CD4-positive, CD25-positive, alpha-beta regulatory T cell (primary cell): Measurements from ENCODE around the gene CAMKMT. TPM values are rescaled to one million over a fixed set of nuclear protein-coding genes. Genes with fewer than 3 reads are reported as not detected.

Experiments
- ATAC-seq, 2 donors: fragments of 150-1000 bp; cut with Tn5 transposase; one replicate each; pipeline ENCODE4 v1.10.0; 2021; ENCODE audit warnings: low read depth in 2 of 2, moderate number of reproducible peaks in 2 of 2, moderate library complexity in 1 of 2
- DNase-seq, 3 donors: peaks; one replicate each; pipeline versions ENCODE4 v3.0.0 to v3.0.0-alpha.2; 2012 to 2022; ENCODE audit warnings: mixed read lengths in 1 of 3
- H3K27ac ChIP-seq: one replicate; pipeline ENCODE4 v1.7.0; 2013; ENCODE audit warnings: mild to moderate bottlenecking, low read length; ENCODE audit not compliant: insufficient read depth, poor library complexity, severe bottlenecking
- H3K27me3 ChIP-seq: one replicate; pipeline ENCODE4 v1.7.0; 2013; ENCODE audit warnings: low read length; ENCODE audit not compliant: control insufficient read depth, insufficient read depth
- H3K36me3 ChIP-seq: one replicate; pipeline ENCODE4 v1.7.0; 2013; ENCODE audit warnings: mild to moderate bottlenecking, low read length, moderate library complexity; ENCODE audit not compliant: control insufficient read depth, insufficient read depth
- H3K4me1 ChIP-seq: 2 replicates; pipeline ENCODE4 v1.7.0; 2013; ENCODE audit warnings: mild to moderate bottlenecking, low read length; ENCODE audit not compliant: insufficient read depth, control insufficient read depth, poor library complexity, severe bottlenecking
- H3K4me3 ChIP-seq: one replicate; pipeline ENCODE4 v1.7.0; 2013; ENCODE audit warnings: low read depth, mild to moderate bottlenecking, low read length, moderate library complexity
- H3K9me3 ChIP-seq, 2 experiments: 1 replicate in 1 of 2; 2 replicates in 1 of 2; pipeline ENCODE4 v1.7.0; 2013; ENCODE audit warnings: low read length in 2 of 2, mild to moderate bottlenecking in 1 of 2, moderate library complexity in 1 of 2; ENCODE audit not compliant: control insufficient read depth in 2 of 2
- H3K27ac Mint-ChIP-seq, 3 donors: one replicate each; pipeline ENCODE4 v1.8.0; 2020 to 2022; ENCODE audit warnings: mild to moderate bottlenecking in 3 of 3, mixed read lengths in 3 of 3, moderate library complexity in 2 of 3
- H3K27me3 Mint-ChIP-seq: one replicate; pipeline ENCODE4 v1.8.0; 2022; ENCODE audit warnings: mild to moderate bottlenecking, mixed read lengths
- H3K36me3 Mint-ChIP-seq: one replicate; pipeline ENCODE4 v1.8.0; 2020; ENCODE audit warnings: mixed read lengths
- H3K4me1 Mint-ChIP-seq, 4 donors: one replicate each; pipeline ENCODE4 v1.8.0; 2020 to 2022; ENCODE audit warnings: mixed read lengths in 4 of 4, mild to moderate bottlenecking in 1 of 4
- H3K4me3 Mint-ChIP-seq, 4 donors: one replicate each; pipeline ENCODE4 v1.8.0; 2020 to 2022; ENCODE audit warnings: mild to moderate bottlenecking in 4 of 4, mixed read lengths in 4 of 4, moderate library complexity in 3 of 4
- H3K9me3 Mint-ChIP-seq, 7 donors: one replicate each; pipeline ENCODE4 v1.8.0; 2020 to 2022; ENCODE audit warnings: mixed read lengths in 7 of 7, mild to moderate bottlenecking in 3 of 7, moderate library complexity in 2 of 7
- polyA plus RNA-seq, 4 donors: library from polyadenylated mRNA; unstranded; fragments of 300-500 nt; fragmentation: Illumina TruSeq; gene quantifications; one replicate each; pipeline ENCODE4 v1.2.3, GENCODE V29; 2021
- total RNA-seq: library from RNA; stranded (reverse); gene quantifications from one replicate; pipeline ENCODE4 v1.2.3, GENCODE V29; 2022

CAMKMT gene
- total and polyA plus RNA-seq, 5 donors from 2014 or later, result 17.6 to 27.6 (median 19.5) TPM

DNA sequence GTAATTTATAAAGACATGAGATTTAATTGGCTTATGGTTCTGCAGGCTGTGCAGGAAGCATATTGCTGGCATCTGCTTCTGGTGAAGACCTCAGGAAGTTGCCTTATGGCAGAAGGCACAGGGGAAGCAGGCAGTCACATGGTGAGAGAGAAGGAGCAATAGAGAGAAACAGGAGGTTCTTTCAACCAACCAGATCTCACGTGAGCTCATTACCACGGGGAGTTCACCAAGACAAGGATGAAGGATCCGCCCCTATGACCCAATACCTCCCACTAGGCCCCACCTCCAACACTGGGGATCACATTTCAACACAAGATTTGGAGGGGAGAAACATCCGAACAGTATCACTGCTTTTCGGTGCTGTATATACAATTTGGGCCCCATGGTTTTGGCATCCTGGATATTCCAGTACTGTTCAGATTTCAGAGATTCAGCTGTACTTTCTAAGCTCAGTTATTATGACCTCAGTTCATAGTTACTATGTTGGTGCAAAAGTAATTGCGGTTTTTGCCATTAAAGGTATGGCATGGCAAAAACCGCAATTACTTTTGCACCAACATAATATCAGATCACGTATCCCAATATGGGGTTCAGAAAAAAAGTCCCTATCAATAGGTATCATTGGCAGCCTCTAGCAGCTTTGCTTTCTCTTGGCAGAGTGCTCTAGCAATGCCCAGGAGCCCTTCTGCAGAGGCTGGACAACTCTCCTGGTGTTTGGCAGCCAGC lies 390.2 kb downstream of the CAMKMT start:
- peak overlapping the region in 1 of 4 donors; percentile 40 for H3K4me3 Mint-ChIP-seq
- H3K27me3 Mint-ChIP-seq, result no peaks in the 10 kb centered on the region
- H3K27ac Mint-ChIP-seq, result no peak overlapping the region
- ATAC-seq, result no peak
- H3K4me3 ChIP-seq, result no peak overlapping the region
- no peaks in the 10 kb centered on the region for H3K9me3 Mint-ChIP-seq
- DNase-seq, result peak in 1 of 3 donors; percentile 22
- peaks cover 2% of the 10 kb centered on the region for H3K36me3 ChIP-seq
- peaks cover 0 to 10% (median 4%) of the 10 kb centered on the region in 4 donors for H3K4me1 Mint-ChIP-seq
- no peaks in the 10 kb centered on the region for H3K9me3 ChIP-seq
- no peaks in the 10 kb centered on the region for H3K4me1 ChIP-seq
- H3K36me3 Mint-ChIP-seq, result peaks cover 62% of the 10 kb centered on the region
- H3K27me3 ChIP-seq, result no peaks in the 10 kb centered on the region
- no peak overlapping the region for H3K27ac ChIP-seq

DNA sequence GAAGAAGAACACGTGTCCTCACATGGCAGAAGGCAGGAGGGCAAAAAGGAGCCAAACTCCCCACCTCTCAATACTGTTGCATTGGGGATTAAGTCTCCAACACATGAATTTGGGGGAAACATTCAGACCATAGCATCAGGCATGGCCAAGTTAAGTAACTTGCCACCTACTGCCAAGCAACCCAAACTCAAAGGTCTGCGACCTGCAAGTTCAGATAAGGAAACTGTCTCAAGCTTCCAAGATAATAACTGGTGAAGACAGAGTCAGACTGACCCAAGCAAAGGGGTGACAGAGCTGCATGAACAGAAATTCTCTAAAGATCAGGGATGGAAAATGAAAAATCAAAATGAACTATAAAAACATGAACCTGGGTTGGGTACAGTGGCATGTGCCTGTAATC lies 391.0 kb downstream of the CAMKMT start:
- Histone ChIP-seq H3K27me3 (no peaks in the 10 kb centered on the region), H3K4me3 (no peak overlapping the region), H3K9me3 (no peaks in the 10 kb centered on the region), H3K4me1 (no peaks in the 10 kb centered on the region), H3K27ac (no peak overlapping the region), H3K36me3 (peaks cover 2% of the 10 kb centered on the region)
- Mint-ChIP-seq H3K36me3 (peaks cover 56% of the 10 kb centered on the region), H3K4me1 (peaks cover 0 to 10% (median 4%) of the 10 kb centered on the region in 4 donors), H3K27me3 (no peaks in the 10 kb centered on the region), H3K9me3 (no peaks in the 10 kb centered on the region), H3K27ac (peak overlapping the region in 1 of 3 donors; percentile 78), H3K4me3 (no peak overlapping the region)
- DNase-seq, result no peak
- no peak for ATAC-seq

DNA sequence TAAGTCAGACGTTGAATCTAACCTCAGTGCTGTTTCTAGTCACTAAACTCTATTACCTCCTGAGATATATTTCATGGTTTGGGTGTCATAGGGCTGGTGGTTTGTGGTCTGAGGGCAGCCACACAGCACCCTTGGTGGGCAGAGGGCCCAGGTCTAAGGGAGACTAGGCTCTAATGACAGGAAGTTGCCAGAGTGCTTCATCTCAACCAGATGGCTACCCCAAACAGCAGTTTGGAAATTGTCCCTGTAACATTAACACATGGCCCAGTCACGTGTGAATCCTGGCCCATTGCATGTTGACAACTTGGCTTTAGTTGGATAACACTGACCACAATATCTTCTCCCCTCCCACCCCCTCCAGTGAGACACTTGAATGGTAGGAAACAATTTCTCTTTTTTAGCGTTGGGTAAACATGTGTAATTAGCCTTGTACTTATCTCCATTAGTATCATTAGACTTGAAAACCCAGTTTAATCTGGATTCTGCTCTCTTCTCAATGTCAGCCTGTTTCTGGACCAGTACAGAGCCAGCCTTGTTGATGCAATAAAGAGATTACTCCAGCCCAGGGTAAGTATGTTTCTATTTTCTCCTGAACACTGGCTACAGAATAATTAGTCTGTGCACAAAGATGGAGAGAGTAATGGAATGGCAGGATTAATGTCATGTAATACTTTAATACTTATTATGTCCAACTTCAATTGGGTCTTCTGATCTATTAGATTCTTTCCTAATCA lies 392.0 kb downstream of the CAMKMT start:
- Mint-ChIP-seq H3K27me3 (no peaks in the 10 kb centered on the region), H3K9me3 (no peaks in the 10 kb centered on the region), H3K4me1 (peaks cover 0 to 10% (median 4%) of the 10 kb centered on the region in 4 donors), H3K27ac (peak overlapping the region in 1 of 3 donors; percentile 64), H3K4me3 (no peak overlapping the region), H3K36me3 (peaks cover 50% of the 10 kb centered on the region)
- Histone ChIP-seq H3K4me3 (no peak overlapping the region), H3K4me1 (no peaks in the 10 kb centered on the region), H3K27ac (no peak overlapping the region), H3K36me3 (peaks cover 2% of the 10 kb centered on the region), H3K9me3 (no peaks in the 10 kb centered on the region), H3K27me3 (no peaks in the 10 kb centered on the region)
- DNase-seq (peak in 2 of 3 donors; percentile 1 to 28), ATAC-seq (no peak)

DNA sequence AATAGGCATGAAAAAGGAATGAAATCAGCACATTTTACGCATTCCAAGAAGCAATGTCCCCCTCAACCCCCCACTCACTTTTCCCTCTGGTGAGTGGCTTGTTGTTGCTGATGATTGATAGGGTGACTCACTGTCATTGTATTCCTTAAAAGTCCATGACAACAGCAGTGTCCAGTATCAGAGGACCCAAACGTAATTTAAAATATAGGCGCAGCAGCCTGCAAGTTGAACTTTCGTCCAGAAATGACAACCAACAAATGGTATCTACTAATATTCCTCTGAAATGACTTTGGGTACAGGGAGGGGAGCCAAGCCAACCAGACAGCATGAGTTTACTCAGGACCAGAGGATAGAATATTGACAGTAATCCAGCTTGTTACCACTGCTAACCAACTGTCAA lies 396.8 kb downstream of the CAMKMT start:
- Mint-ChIP-seq H3K27me3 (no peaks in the 10 kb centered on the region), H3K4me1 (peaks cover 0 to 2% (median under 1%) of the 10 kb centered on the region in 4 donors), H3K9me3 (no peaks in the 10 kb centered on the region), H3K27ac (no peak overlapping the region), H3K4me3 (no peak overlapping the region), H3K36me3 (peaks cover 19% of the 10 kb centered on the region)
- H3K27me3 ChIP-seq, result no peaks in the 10 kb centered on the region
- no peak for DNase-seq
- no peaks in the 10 kb centered on the region for H3K36me3 ChIP-seq
- H3K27ac ChIP-seq, result no peak overlapping the region
- no peaks in the 10 kb centered on the region for H3K4me1 ChIP-seq
- H3K4me3 ChIP-seq, result no peak overlapping the region
- H3K9me3 ChIP-seq, result no peaks in the 10 kb centered on the region
- ATAC-seq, result no peak

DNA sequence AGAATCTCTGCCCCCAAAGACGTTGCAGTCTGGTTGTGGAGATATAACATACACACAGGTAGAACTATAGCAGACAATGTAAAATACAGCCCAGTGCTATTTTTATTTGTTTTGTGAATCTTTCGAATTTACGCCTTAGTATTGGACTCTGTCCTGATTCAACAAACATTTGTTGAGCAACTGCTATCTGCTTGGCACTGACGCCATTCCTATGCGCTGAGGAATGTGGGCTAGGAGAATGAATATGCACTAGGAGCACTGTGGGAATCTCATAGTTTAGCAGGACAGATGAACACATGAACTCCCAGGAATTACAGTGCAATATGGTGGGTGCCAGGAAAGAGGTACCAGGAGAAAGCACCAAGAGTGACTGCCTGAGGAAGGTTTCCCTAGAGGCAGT lies 398.1 kb downstream of the CAMKMT start:
- no peak overlapping the region for H3K27ac Mint-ChIP-seq
- H3K27me3 Mint-ChIP-seq, result no peaks in the 10 kb centered on the region
- H3K4me1 ChIP-seq, result no peaks in the 10 kb centered on the region
- no peak overlapping the region for H3K4me3 ChIP-seq
- H3K36me3 ChIP-seq, result no peaks in the 10 kb centered on the region
- H3K9me3 ChIP-seq, result no peaks in the 10 kb centered on the region
- ATAC-seq (no peak), DNase-seq (no peak)
- H3K27me3 ChIP-seq, result no peaks in the 10 kb centered on the region
- no peaks in the 10 kb centered on the region for H3K4me1 Mint-ChIP-seq
- no peak overlapping the region for H3K4me3 Mint-ChIP-seq
- H3K27ac ChIP-seq, result no peak overlapping the region
- H3K36me3 Mint-ChIP-seq, result peaks cover 9% of the 10 kb centered on the region
- no peaks in the 10 kb centered on the region for H3K9me3 Mint-ChIP-seq

DNA sequence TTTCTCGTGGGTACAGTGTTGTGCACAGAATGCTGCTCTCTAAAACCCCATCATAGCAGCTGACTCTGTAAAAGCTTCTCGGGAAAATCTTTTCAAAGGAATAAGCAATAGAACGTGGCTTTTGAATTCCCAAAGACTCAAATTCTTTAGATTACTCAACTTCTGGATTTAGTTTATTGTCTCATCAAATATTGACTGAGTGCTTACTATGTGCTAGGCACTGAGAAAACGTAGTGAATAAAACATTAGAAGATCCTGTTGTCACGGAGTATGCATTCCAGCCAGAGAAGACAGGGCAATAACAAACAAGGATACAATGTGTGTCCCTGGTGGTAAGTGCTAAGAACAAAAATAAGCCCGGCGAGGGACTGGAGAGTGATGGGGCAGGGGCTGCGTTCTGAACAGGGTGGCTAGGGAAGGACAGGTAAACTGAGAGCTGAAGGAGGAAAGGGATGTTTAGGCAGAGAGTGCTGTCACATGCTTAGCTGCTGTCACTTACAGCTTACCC lies 401.6 kb downstream of the CAMKMT start:
- no peaks in the 10 kb centered on the region for H3K9me3 Mint-ChIP-seq
- no peaks in the 10 kb centered on the region for H3K9me3 ChIP-seq
- ATAC-seq (no peak), DNase-seq (no peak)
- no peaks in the 10 kb centered on the region for H3K27me3 ChIP-seq
- no peaks in the 10 kb centered on the region for H3K4me1 ChIP-seq
- H3K36me3 Mint-ChIP-seq, result peaks cover 20% of the 10 kb centered on the region
- H3K36me3 ChIP-seq, result no peaks in the 10 kb centered on the region
- no peak overlapping the region for H3K4me3 Mint-ChIP-seq
- no peak overlapping the region for H3K27ac ChIP-seq
- H3K4me3 ChIP-seq, result no peak overlapping the region
- H3K4me1 Mint-ChIP-seq, result peaks cover 0 to 2% (median 0%) of the 10 kb centered on the region in 4 donors
- H3K27me3 Mint-ChIP-seq, result peaks cover 11% of the 10 kb centered on the region
- no peak overlapping the region for H3K27ac Mint-ChIP-seq

DNA sequence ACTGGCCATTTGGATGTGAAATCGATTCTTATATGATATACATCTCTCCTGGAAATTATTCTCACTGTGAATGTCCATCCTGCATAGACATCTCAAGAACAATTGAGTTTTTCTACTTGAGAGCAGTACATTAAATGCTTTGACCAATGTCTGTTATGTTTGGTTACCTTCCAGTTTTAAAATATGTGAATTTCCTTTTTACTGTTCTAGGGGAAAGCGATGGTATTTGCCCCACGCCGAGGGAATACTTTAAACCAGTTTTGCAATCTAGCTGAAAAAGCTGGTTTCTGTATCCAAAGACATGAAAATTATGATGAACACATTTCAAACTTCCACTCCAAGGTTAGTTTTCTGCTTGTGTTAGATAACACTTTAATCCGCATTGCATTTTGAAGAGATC lies 404.5 kb downstream of the CAMKMT start:
- H3K9me3 ChIP-seq, result no peaks in the 10 kb centered on the region
- H3K4me1 Mint-ChIP-seq, result peaks cover 0 to 2% (median 0%) of the 10 kb centered on the region in 4 donors

More for the DNA sequence above, 404.5 kb downstream of the CAMKMT start:
- peaks cover 15% of the 10 kb centered on the region for H3K27me3 Mint-ChIP-seq
- Histone ChIP-seq H3K27me3 (no peaks in the 10 kb centered on the region), H3K4me3 (no peak overlapping the region), H3K36me3 (no peaks in the 10 kb centered on the region), H3K27ac (no peak overlapping the region), H3K4me1 (no peaks in the 10 kb centered on the region)
- ATAC-seq (no peak), DNase-seq (no peak)
- H3K36me3 Mint-ChIP-seq, result peaks cover 20% of the 10 kb centered on the region
- no peaks in the 10 kb centered on the region for H3K9me3 Mint-ChIP-seq
- H3K27ac Mint-ChIP-seq, result no peak overlapping the region
- H3K4me3 Mint-ChIP-seq, result no peak overlapping the region
